CD14-positive monocyte (primary cell): Measurements from ENCODE around the gene MMAB. TPM values are rescaled to one million over a fixed set of nuclear protein-coding genes. Genes with fewer than 3 reads are reported as not detected.

Experiments
- DNase-seq, 3 donors: peaks; one replicate each; pipeline ENCODE4 v3.0.0-alpha.2; 2011 to 2022
- H2AFZ ChIP-seq: 2 replicates; pipeline ENCODE4 v1.6.0; 2012; ENCODE audit warnings: mild to moderate bottlenecking, low read depth, low read length, inconsistent platforms; ENCODE audit not compliant: insufficient read depth, poor library complexity, severe bottlenecking
- H3K27ac ChIP-seq, 2 donors: 1 replicate in 1 of 2; 2 replicates in 1 of 2; pipeline ENCODE4 v1.5.1; 2012 to 2013; ENCODE audit warnings: low read length in 2 of 2, control low read depth in 1 of 2, inconsistent platforms in 1 of 2, low read depth in 1 of 2, mild to moderate bottlenecking in 1 of 2
- H3K27me3 ChIP-seq, 2 donors: one replicate each; pipeline versions ENCODE4 v1.6.0 to v1.6.1; 2011 to 2013; ENCODE audit warnings: low read length in 2 of 2; ENCODE audit not compliant: control insufficient read depth in 2 of 2, insufficient read depth in 2 of 2
- H3K36me3 ChIP-seq, 2 donors: replicated peaks in 1 of 2; 1 replicate in 1 of 2; 2 replicates in 1 of 2; pipeline versions ENCODE4 v1.5.1 to v1.6.1; 2012 to 2013; ENCODE audit warnings: low read length in 2 of 2, control low read depth in 1 of 2, inconsistent platforms in 1 of 2, mild to moderate bottlenecking in 1 of 2; ENCODE audit not compliant: insufficient read depth in 2 of 2, control insufficient read depth in 1 of 2
- H3K4me1 ChIP-seq, 2 donors: 1 replicate in 1 of 2; 2 replicates in 1 of 2; pipeline versions ENCODE4 v1.5.1 to v1.6.1; 2012 to 2013; ENCODE audit warnings: low read length in 2 of 2, control low read depth in 1 of 2, inconsistent platforms in 1 of 2, mild to moderate bottlenecking in 1 of 2, moderate library complexity in 1 of 2; ENCODE audit not compliant: insufficient read depth in 2 of 2, control insufficient read depth in 1 of 2
- H3K4me2 ChIP-seq: replicated peaks from 2 replicates; pipeline ENCODE3; 2012; ENCODE audit warnings: low read length, moderate library complexity, mild to moderate bottlenecking; ENCODE audit not compliant: poor library complexity, severe bottlenecking; ENCODE audit errors: extremely low read depth
- H3K4me3 ChIP-seq, 3 experiments: fragments of 200-600 bp in 1 of 3; sonication (generic) in 1 of 3; replicated peaks in 1 of 3; 1 replicate in 2 of 3; 2 replicates in 1 of 3; pipeline ENCODE4 v1.5.1; 2011 to 2013; ENCODE audit warnings: low read length in 3 of 3, mild to moderate bottlenecking in 3 of 3, control low read depth in 2 of 3, low read depth in 2 of 3, inconsistent platforms in 1 of 3, moderate library complexity in 1 of 3
- H3K79me2 ChIP-seq: 2 replicates; pipeline ENCODE4 v1.6.0; 2012; ENCODE audit warnings: mild to moderate bottlenecking, control low read depth, inconsistent platforms, low read length, moderate library complexity; ENCODE audit not compliant: insufficient read depth
- H3K9ac ChIP-seq: 2 replicates; pipeline ENCODE4 v1.6.0; 2017; ENCODE audit warnings: low read length, mild to moderate bottlenecking; ENCODE audit not compliant: insufficient read depth, poor library complexity, severe bottlenecking
- H3K9me3 ChIP-seq, 2 donors: replicated peaks in 1 of 2; 1 replicate in 1 of 2; 2 replicates in 1 of 2; pipeline versions ENCODE4 v1.5.1 to v1.6.1; 2012 to 2013; ENCODE audit warnings: low read length in 2 of 2, control low read depth in 1 of 2; ENCODE audit not compliant: control insufficient read depth in 1 of 2, insufficient read depth in 1 of 2
- H4K20me1 ChIP-seq: 2 replicates; pipeline ENCODE4 v1.6.0; 2012; ENCODE audit warnings: mild to moderate bottlenecking, low read length, control low read depth, moderate library complexity; ENCODE audit not compliant: insufficient read depth
- H3K27ac Mint-ChIP-seq, 7 donors: one replicate each; pipeline ENCODE4 v1.8.0; 2020; ENCODE audit warnings: mild to moderate bottlenecking in 7 of 7, mixed read lengths in 7 of 7, moderate library complexity in 6 of 7, inconsistent platforms in 2 of 7
- H3K27me3 Mint-ChIP-seq, 3 donors: one replicate each; pipeline ENCODE4 v1.8.0; 2021 to 2022; ENCODE audit warnings: low read depth in 3 of 3, mild to moderate bottlenecking in 3 of 3, mixed read lengths in 3 of 3, moderate library complexity in 3 of 3, inconsistent platforms in 1 of 3
- H3K36me3 Mint-ChIP-seq, 2 donors: one replicate each; pipeline ENCODE4 v1.8.0; 2020; ENCODE audit warnings: mixed read lengths in 2 of 2, inconsistent platforms in 1 of 2, mild to moderate bottlenecking in 1 of 2
- H3K4me1 Mint-ChIP-seq: one replicate; pipeline ENCODE4 v1.8.0; 2020; ENCODE audit warnings: mild to moderate bottlenecking, mixed read lengths
- H3K4me3 Mint-ChIP-seq, 2 donors: one replicate each; pipeline ENCODE4 v1.8.0; 2020; ENCODE audit warnings: mild to moderate bottlenecking in 2 of 2, mixed read lengths in 2 of 2, moderate library complexity in 1 of 2
- H3K9me3 Mint-ChIP-seq, 7 donors: one replicate each; pipeline ENCODE4 v1.8.0; 2020 to 2022; ENCODE audit warnings: mixed read lengths in 7 of 7, mild to moderate bottlenecking in 6 of 7, moderate library complexity in 6 of 7, inconsistent platforms in 2 of 7
- CTCF ChIP-seq: fragments of 200-600 bp; IDR thresholded peaks from one replicate; pipeline ENCODE4 v1.8.0; 2022; ENCODE audit warnings: antibody characterized with exemption, mild to moderate bottlenecking
- WGBS: methylation state at CpG from one replicate; pipeline ENCODE4 v1.1.5; 2013; ENCODE audit warnings: missing lambda C conversion rate; ENCODE audit not compliant: insufficient coverage; 5-methylcytosine and 5-hydroxymethylcytosine counted together
- intact Hi-C, 2 donors: fragments of 100-400 bp; cut with micrococcal nuclease; formaldehyde crosslinking; loops; one replicate each; pipeline versions ENCODE4 v1.15.0 to v1.15.1; 2023
- polyA plus RNA-seq, 3 donors: library from polyadenylated mRNA; depleted of rRNA in 1 of 3; unstranded in 2 of 3; stranded (reverse) in 1 of 3; fragments of 300-500 nt in 2 of 3; fragments of >200 nt in 1 of 3; fragmentation: Illumina TruSeq in 2 of 3; gene quantifications; 1 replicate in 2 of 3; 2 replicates in 1 of 3; pipeline ENCODE4 v1.2.3, GENCODE V29; 2012 to 2021

Gene MMAB
- polyA plus RNA-seq, 3 donors, result 5.0 to 15.6 (median 12.4) TPM

DNA sequence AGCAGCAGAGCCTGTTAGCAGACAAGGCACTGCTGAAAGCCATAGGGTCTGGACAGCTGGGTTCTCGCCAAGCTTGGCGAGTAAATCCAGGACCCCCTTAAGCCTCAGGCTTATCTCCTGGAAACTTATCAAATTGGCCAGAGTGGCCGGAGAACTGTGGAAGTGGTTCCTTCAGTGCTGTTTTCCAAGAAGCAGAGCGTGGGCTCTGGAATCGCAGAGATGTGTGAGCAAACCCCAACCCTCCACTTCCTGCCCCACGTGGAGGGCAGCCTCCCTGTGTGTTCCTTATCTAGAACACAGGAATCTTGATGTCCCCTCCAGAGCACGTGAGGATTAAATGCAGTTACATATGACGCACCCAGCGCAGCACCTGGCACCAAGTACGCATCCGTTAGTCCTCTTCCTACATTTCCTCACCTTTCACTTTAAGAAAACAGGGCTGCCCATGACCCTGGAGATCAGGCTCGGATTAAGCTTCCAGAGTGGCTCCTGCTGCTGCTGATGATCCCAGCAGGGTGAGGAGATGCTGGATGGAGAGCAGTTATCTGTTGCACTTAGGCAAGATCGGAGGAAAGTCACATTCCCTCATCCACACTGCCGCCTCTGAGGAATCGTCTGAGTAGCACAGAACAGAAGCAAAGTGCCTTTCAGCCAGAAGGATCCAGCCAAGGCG, 35.0 kb downstream of the MMAB start:
- no peak for DNase-seq
- 83% methylated on average over 10 of the region's 16 CpGs for WGBS
- Histone ChIP-seq H3K27ac (no peak overlapping the region), H3K9me3 (no peaks in the 10 kb centered on the region), H2AFZ (no peak overlapping the region), H3K27me3 (no peaks in the 10 kb centered on the region), H3K9ac (no peak overlapping the region), H3K4me2 (no peak overlapping the region), H3K79me2 (no peaks in the 10 kb centered on the region), H3K4me3 (no peak overlapping the region), H3K4me1 (no peaks in the 10 kb centered on the region), H4K20me1 (no peaks in the 10 kb centered on the region), H3K36me3 (peaks cover 15 to 31% of the 10 kb centered on the region in 2 donors)
- no peak for TF ChIP-seq CTCF
- Mint-ChIP-seq H3K9me3 (no peaks in the 10 kb centered on the region), H3K27me3 (peaks cover 0 to 5% (median 3%) of the 10 kb centered on the region in 3 donors), H3K4me1 (no peaks in the 10 kb centered on the region), H3K4me3 (no peak overlapping the region), H3K27ac (no peak overlapping the region), H3K36me3 (peaks cover 27% of the 10 kb centered on the region in 2 donors)
- intact Hi-C loops, result no loop called here

- 96% methylated on average over 7 of the region's 8 CpGs for WGBS
Measured at GRCh38 chr12:109537136-109537535, 36.2 kb downstream of the MMAB start.

More at GRCh38 chr12:109537136-109537535, 36.2 kb downstream of the MMAB start:
- Histone ChIP-seq H3K9me3 (no peaks in the 10 kb centered on the region), H3K9ac (no peak overlapping the region), H3K36me3 (peaks cover 20 to 43% of the 10 kb centered on the region in 2 donors), H3K4me3 (no peak overlapping the region), H4K20me1 (no peaks in the 10 kb centered on the region), H3K79me2 (no peaks in the 10 kb centered on the region), H3K27ac (no peak overlapping the region), H2AFZ (no peak overlapping the region), H3K4me2 (no peak overlapping the region), H3K27me3 (no peaks in the 10 kb centered on the region), H3K4me1 (no peaks in the 10 kb centered on the region)
- intact Hi-C loops, result no loop called here
- Mint-ChIP-seq H3K36me3 (peaks cover 31 to 35% of the 10 kb centered on the region in 2 donors), H3K4me3 (no peak overlapping the region), H3K4me1 (no peaks in the 10 kb centered on the region), H3K27me3 (peaks cover 0 to 5% (median 3%) of the 10 kb centered on the region in 3 donors), H3K9me3 (no peaks in the 10 kb centered on the region), H3K27ac (no peak overlapping the region)
- no peak for TF ChIP-seq CTCF
- DNase-seq, result no peak
